ENCODE data around the gene RSPH6A.

- TF ChIP-seq ZNF70 (CRISPR knock-in tag; IDR thresholded peaks at IDR 0.05): no peak
- no peak for TF ChIP-seq TOX (CRISPR knock-in tag; IDR thresholded peaks at IDR 0.05; ENCODE audit: borderline replicate concordance)
- TF ChIP-seq ZFP3 (CRISPR knock-in tag; IDR thresholded peaks at IDR 0.05): no peak
- TF ChIP-seq ESRRG (CRISPR knock-in tag; IDR thresholded peaks at IDR 0.05): no peak
- TF ChIP-seq RARB (CRISPR knock-in tag; IDR thresholded peaks at IDR 0.05): no peak
- TF ChIP-seq BACH2 (CRISPR knock-in tag; IDR thresholded peaks at IDR 0.05; ENCODE audit: borderline replicate concordance): no peak
- no peak for TF ChIP-seq PATZ1 (CRISPR knock-in tag; IDR thresholded peaks at IDR 0.05; ENCODE audit: borderline replicate concordance)
- no peak for TF ChIP-seq ARNTL (CRISPR knock-in tag; IDR thresholded peaks at IDR 0.05; ENCODE audit: borderline replicate concordance, low read depth)
- no peak for TF ChIP-seq PPARA (CRISPR knock-in tag; IDR thresholded peaks at IDR 0.05; ENCODE audit: borderline replicate concordance)
Measured at GRCh38 chr19:45793178-45793564, 21.9 kb downstream of the RSPH6A start.
